22Rv1 (cell line): ENCODE measurements around the gene LRRC34.

Source experiments
- CTCF ChIP-seq: fragments of 450-650 bp; IDR thresholded peaks from 2 replicates; pipeline ENCODE4 v1.5.1; 2017; ENCODE audit warnings: mild to moderate bottlenecking
- ZFX ChIP-seq: fragments of 450-650 bp; IDR thresholded peaks from 2 replicates; pipeline ENCODE4 v1.6.1; 2017; ENCODE audit warnings: antibody characterized with exemption, borderline replicate concordance

GRCh38 chr3:169827712-169828111 lies 15.0 kb upstream of the LRRC34 start:
- TF ChIP-seq CTCF: no peak
- TF ChIP-seq ZFX: no peak
